Measurements from ENCODE around the gene PADI6. TPM values are rescaled to one million over a fixed set of nuclear protein-coding genes. Genes with fewer than 3 reads are reported as not detected.

PADI6 gene
- total RNA-seq, 4 donors from 2014 or later: not detected

DNA sequence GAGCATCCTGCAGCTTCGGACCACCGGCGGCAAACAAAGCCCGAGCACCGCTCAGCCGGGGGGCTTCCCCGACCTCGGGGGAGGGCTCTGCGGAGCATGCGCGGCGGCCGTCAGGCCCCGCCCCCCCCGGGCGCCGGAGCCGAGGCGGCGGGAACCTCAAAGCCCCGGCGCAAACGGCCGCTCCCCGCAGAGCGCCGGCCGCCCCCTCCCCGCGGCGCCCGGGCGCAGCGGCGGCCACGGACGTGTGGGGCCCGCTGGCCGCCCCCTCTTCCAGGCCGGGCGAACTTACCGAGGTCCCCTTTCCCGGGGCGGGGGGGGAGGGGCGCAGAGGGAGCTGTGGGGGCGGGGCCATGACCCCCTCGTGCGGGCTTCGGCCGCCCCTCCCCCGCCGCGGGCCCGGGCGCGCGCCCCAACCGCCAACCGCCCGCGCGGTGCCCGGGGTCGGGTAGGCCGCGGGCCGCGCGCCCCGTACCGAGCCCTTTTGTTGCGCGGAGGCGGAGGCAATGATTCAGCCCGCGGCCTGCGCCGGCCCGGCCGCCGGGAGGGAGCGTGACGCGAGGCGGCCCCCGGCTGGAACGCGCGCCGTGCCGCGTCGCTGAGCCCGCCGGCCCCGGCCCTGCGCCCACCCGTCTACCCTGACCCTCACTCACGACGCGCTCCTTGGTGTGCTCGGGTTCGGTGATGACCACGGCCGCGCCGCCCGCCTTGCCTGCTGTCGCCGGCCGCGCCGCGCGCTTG lies 65.8 kb downstream of the PADI6 start:
- peaks cover 0 to 22% of the 10 kb centered on the region in 2 donors for H3K36me3 ChIP-seq
- TF ChIP-seq, protein P1, sequence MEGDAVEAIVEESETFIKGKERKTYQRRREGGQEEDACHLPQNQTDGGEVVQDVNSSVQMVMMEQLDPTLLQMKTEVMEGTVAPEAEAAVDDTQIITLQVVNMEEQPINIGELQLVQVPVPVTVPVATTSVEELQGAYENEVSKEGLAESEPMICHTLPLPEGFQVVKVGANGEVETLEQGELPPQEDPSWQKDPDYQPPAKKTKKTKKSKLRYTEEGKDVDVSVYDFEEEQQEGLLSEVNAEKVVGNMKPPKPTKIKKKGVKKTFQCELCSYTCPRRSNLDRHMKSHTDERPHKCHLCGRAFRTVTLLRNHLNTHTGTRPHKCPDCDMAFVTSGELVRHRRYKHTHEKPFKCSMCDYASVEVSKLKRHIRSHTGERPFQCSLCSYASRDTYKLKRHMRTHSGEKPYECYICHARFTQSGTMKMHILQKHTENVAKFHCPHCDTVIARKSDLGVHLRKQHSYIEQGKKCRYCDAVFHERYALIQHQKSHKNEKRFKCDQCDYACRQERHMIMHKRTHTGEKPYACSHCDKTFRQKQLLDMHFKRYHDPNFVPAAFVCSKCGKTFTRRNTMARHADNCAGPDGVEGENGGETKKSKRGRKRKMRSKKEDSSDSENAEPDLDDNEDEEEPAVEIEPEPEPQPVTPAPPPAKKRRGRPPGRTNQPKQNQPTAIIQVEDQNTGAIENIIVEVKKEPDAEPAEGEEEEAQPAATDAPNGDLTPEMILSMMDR (IDR thresholded peaks at IDR 0.05): no peak
- TF ChIP-seq POLR2AphosphoS5 (IDR thresholded peaks at IDR 0.05): peak; percentile 8
- TF ChIP-seq POLR2A (IDR thresholded peaks at IDR 0.05): peak; percentile 3 to 9
- peaks cover 0 to 35% (median 16%) of the 10 kb centered on the region in 3 donors for H3K4me1 ChIP-seq
- WGBS, 2 donors (ENCODE audit: low coverage in 1 of 2): no CpG with 5 or more reads among the region's 115 CpGs
- H3K27me3 ChIP-seq: no peaks in the 10 kb centered on the region
- peak; percentile 75 for ATAC-seq
- peak overlapping the region; percentile 44 to 80 for H3K4me3 ChIP-seq
- H3K27ac ChIP-seq: peak overlapping the region; percentile 18 to 87 (median 82)
- no peaks in the 10 kb centered on the region for H3K9me3 ChIP-seq

DNA sequence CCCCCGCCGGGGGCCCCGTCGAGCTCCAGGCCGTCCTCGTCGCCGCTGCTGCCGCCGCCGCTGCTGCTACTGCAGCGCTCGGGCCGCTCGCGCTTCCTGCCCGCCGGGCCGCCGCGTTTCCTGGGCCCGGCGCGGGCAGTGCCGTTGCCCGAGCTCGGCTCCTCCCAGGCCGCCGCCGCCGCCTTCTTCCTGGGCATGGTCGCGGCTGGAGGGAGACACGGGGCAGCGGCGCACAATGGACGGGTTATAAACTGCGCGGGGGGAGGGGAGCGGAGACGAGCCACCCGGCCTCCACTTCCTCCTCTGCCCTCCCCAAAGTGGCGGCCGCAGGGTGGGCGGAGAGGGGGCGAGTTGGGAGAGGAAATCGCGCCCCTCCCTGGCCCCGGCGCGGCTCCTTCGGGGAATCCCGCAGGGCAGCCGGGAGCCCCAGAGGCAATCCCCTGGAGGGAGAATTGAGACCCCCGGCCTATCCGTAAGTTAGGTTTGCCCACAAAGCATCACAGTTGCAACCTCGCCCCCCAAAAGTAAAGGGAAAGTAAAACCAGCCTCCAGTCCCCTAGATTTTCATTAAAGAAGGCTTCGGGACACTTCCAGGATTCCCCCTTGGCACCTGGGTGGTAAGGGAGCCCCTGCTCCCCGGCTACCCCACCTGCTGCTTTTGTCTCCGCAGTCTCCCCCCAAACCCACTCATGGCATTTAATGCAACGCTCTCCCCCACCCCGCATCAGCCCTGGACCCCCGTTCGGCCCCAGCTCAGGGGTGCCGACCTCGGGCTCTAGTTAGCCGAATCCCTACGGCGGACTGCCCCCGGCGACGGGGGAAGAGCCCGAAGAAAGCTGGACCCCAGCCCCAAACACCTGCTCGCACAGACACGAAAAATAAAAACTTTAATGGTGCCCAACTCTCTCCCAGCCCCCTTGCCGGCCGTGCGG lies 66.6 kb downstream of the PADI6 start:
- Histone ChIP-seq H3K4me3 (peak overlapping the region; percentile 44 to 80), H3K27ac (peak overlapping the region; percentile 15 to 87 (median 82)), H3K4me1 (peaks cover 0 to 35% (median 16%) of the 10 kb centered on the region in 3 donors), H3K9me3 (no peaks in the 10 kb centered on the region), H3K36me3 (peaks cover 0 to 13% of the 10 kb centered on the region in 2 donors), H3K27me3 (no peaks in the 10 kb centered on the region)
- TF ChIP-seq, protein P1 (IDR thresholded peaks at IDR 0.05): peak in 1 of 4 experiments; percentile 11
- TF ChIP-seq POLR2A (IDR thresholded peaks at IDR 0.05): no peak
- ATAC-seq: peak; percentile 24
- WGBS, 2 donors (ENCODE audit: low coverage in 1 of 2): 0% methylated on average over 9 of the region's 78 CpGs; no CpG with 5 or more reads in 1 of the 2 donors

- peak within 1 kb of the TSS; percentile 44 to 87 (median 84) for H3K27ac ChIP-seq
- no peaks in the 10 kb centered on the region for H3K27me3 ChIP-seq
- 0% methylated on average over 1 to 32 of the region's 75 CpGs for WGBS, 2 donors (ENCODE audit: low coverage in 1 of 2)
- H3K9me3 ChIP-seq: no peaks in the 10 kb centered on the region
- peaks cover 0 to 6% of the 10 kb centered on the region in 2 donors for H3K36me3 ChIP-seq
- peak; percentile 87 for ATAC-seq
- TF ChIP-seq POLR2AphosphoS5 (IDR thresholded peaks at IDR 0.05): no peak
- TF ChIP-seq, protein P1 (IDR thresholded peaks at IDR 0.05): peak in 3 of 4 experiments; percentile 7 to 16 (median 9)
- H3K4me1 ChIP-seq: peaks cover 0 to 35% (median 16%) of the 10 kb centered on the region in 3 donors
- peak within 1 kb of the TSS; percentile 44 to 80 for H3K4me3 ChIP-seq
Measured at GRCh38 chr1:17439250-17440073, 67.5 kb downstream of the PADI6 start, which contains the start of gene RCC2. RCC2 (minus strand) TSS chr1:17439677; CDS start chr1:17438514, 1,163 bp downstream.

DNA sequence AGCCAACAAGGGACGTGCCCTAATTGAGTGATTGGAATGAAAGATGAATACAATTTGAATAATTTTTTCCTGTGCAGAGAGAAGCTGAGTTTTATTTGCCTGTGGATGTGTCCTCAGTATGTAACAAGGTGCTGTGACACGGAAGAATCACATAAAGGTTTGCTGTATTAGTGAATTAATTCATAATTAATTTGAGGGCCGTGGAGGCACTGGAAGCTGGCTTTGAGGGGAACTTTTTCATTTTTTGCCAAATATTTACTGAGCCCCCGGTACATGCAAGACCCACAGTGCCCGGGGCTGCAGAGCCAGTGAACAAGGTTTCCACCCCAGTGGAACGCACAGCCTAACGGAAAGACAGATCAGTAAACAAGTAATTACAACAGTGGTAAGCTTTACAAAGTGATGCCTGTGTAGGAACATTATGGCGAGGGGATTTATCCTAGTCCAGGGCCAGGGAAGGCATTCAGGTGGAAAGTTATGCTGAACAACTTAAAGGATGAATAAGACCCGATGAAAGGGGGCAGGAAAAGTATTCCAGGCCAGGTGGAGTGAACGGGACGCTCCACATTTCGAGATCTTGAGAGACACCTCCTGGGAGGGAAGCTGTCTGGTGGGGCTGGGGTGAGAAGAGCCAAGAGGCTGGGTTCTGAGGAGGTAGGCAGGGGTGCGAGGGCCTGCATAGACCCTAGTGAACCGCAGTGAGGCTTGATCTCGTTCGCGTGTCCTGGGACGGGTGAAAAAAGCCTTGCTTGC lies 68.3 kb downstream of the PADI6 start:
- no peak for ATAC-seq
- Histone ChIP-seq H3K36me3 (no peaks in the 10 kb centered on the region), H3K27me3 (no peaks in the 10 kb centered on the region), H3K9me3 (no peaks in the 10 kb centered on the region), H3K4me3 (peak overlapping the region; percentile 37 to 80), H3K27ac (peak overlapping the region; percentile 44 to 87 (median 84)), H3K4me1 (peaks cover 0 to 35% (median 16%) of the 10 kb centered on the region in 3 donors)
- 60 to 64% methylated on average over 12 to 18 of the region's 18 CpGs for WGBS, 2 donors (ENCODE audit: low coverage in 1 of 2)
- TF ChIP-seq, protein P1 (IDR thresholded peaks at IDR 0.05): no peak
- TF ChIP-seq POLR2AphosphoS5 (IDR thresholded peaks at IDR 0.05) (no peak), POLR2A (IDR thresholded peaks at IDR 0.05) (no peak), EP300 (IDR thresholded peaks at IDR 0.05) (no peak)

Measured in gastroesophageal sphincter (tissue), 4 donors.